ENCODE results near the gene RNF150. TPM values are rescaled to one million over a fixed set of nuclear protein-coding genes. Genes with fewer than 3 reads are reported as not detected.

Gene RNF150
- total RNA-seq, 2 donors from 2014 or later = 11.7 to 12.3 TPM

DNA sequence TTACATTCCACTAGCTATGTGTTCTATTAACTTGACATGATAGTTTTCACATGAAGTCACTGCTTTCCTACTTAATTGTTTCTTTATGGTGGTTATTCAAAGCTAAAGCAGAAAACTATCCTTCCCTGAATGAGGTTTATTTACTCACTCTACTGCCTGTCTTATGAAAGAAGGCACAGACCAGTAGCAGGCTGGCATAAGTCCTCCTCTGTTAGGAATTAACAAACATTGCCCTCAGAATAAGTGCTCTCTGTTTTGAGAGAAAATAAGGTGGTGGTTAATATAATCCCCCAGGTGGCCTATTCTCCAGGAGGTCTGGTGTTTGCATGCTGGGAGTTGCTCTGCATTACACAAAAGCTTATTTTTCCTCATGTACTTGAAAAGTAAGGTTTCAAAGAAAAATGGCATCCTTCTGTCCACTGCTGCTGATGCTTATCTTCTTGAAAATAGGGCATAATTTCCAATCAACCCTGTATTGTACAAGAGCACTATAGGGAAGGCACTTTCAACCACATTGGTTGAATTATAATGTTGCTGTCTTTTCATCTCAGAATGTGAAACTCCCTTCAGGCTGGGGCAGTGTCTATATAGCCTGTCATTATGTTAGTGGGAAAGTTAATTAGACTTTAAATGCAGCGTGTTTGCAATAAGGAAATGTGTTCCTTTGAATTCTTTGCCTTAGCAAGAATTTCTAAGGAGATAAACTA, 257.4 kb downstream of the RNF150 start:
- Histone ChIP-seq H3K9me3 (no peaks in the 10 kb centered on the region), H3K4me1 (replicated peaks) (no peaks in the 10 kb centered on the region), H3K36me3 (no peaks in the 10 kb centered on the region), H3K27me3 (replicated peaks; ENCODE audit: insufficient read depth) (no peaks in the 10 kb centered on the region), H3K4me3 (no peak overlapping the region), H3K27ac (no peak overlapping the region)
- TF ChIP-seq POLR2AphosphoS5 (IDR thresholded peaks at IDR 0.05) (no peak), POLR2A (IDR thresholded peaks at IDR 0.05) (no peak)
- TF ChIP-seq, protein P1, sequence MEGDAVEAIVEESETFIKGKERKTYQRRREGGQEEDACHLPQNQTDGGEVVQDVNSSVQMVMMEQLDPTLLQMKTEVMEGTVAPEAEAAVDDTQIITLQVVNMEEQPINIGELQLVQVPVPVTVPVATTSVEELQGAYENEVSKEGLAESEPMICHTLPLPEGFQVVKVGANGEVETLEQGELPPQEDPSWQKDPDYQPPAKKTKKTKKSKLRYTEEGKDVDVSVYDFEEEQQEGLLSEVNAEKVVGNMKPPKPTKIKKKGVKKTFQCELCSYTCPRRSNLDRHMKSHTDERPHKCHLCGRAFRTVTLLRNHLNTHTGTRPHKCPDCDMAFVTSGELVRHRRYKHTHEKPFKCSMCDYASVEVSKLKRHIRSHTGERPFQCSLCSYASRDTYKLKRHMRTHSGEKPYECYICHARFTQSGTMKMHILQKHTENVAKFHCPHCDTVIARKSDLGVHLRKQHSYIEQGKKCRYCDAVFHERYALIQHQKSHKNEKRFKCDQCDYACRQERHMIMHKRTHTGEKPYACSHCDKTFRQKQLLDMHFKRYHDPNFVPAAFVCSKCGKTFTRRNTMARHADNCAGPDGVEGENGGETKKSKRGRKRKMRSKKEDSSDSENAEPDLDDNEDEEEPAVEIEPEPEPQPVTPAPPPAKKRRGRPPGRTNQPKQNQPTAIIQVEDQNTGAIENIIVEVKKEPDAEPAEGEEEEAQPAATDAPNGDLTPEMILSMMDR (IDR thresholded peaks at IDR 0.05) = no peak
- intact Hi-C loops (cut with DNase I) = no loop called here
- DNase-seq (ENCODE audit: low spot score) = no peak
- 57% methylated on average over 1 of the region's 1 CpG for WGBS

DNA sequence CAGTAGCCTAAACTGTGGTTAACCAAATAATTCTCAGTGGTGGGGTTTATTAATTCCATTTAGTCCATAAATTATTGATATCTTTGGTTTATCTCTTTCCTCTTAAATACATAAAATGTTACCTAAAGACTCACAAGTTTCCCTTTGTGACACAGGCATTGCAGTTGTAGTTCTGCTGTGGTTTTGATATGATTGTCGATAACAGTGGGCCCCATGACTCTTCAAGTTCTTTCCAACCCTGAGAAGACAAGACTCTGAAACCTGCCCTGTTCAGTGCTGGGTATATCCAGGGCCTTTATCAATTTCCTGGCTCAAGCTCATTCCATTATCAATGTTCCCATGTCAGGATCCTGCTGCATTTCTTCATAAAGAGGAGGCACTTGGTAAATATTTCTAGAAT, 259.2 kb downstream of the RNF150 start:
- H3K27ac ChIP-seq = no peak overlapping the region
- H3K9me3 ChIP-seq = no peaks in the 10 kb centered on the region
- WGBS = 97% methylated on average over 1 of the region's 1 CpG
- H3K4me1 ChIP-seq (replicated peaks) = no peaks in the 10 kb centered on the region
- no peak overlapping the region for H3K4me3 ChIP-seq
- TF ChIP-seq POLR2AphosphoS5 (IDR thresholded peaks at IDR 0.05) (no peak), POLR2A (IDR thresholded peaks at IDR 0.05) (no peak)
- TF ChIP-seq, protein P1 (IDR thresholded peaks at IDR 0.05) = no peak
- no peaks in the 10 kb centered on the region for H3K36me3 ChIP-seq
- DNase-seq (ENCODE audit: low spot score) = no peak
- intact Hi-C loops (cut with DNase I) = no loop called here
- H3K27me3 ChIP-seq (replicated peaks; ENCODE audit: insufficient read depth) = no peaks in the 10 kb centered on the region

DNA sequence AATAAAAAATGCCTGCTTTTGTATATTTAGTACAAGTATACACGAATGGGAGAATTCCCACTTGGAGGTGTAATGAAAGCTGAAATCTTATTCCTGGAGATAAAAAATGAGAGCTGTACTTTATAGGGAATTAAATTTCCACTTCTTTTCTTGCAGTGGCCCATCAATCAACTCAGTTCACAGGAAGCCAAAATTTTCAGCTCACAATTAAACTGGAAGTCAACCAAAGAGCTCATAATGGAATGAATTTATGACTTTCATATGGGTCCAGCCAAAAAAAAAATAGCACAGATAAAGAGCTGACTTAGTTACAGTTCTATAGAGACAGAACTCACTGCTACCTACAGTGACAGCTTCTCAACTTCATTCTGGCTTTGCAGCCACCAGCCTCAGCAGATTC, 261.9 kb downstream of the RNF150 start:
- no peak overlapping the region for H3K27ac ChIP-seq
- no peaks in the 10 kb centered on the region for H3K9me3 ChIP-seq
- no peak overlapping the region for H3K4me3 ChIP-seq
- no peaks in the 10 kb centered on the region for H3K4me1 ChIP-seq (replicated peaks)
- H3K27me3 ChIP-seq (replicated peaks; ENCODE audit: insufficient read depth) = no peaks in the 10 kb centered on the region
- no peak for DNase-seq (ENCODE audit: low spot score)
- intact Hi-C loops (cut with DNase I) = no loop called here
- 8% methylated on average over 1 of the region's 1 CpG for WGBS
- TF ChIP-seq POLR2AphosphoS5 (IDR thresholded peaks at IDR 0.05) (no peak), POLR2A (IDR thresholded peaks at IDR 0.05) (no peak)
- TF ChIP-seq, protein P1 (IDR thresholded peaks at IDR 0.05) = no peak
- H3K36me3 ChIP-seq = no peaks in the 10 kb centered on the region

DNA sequence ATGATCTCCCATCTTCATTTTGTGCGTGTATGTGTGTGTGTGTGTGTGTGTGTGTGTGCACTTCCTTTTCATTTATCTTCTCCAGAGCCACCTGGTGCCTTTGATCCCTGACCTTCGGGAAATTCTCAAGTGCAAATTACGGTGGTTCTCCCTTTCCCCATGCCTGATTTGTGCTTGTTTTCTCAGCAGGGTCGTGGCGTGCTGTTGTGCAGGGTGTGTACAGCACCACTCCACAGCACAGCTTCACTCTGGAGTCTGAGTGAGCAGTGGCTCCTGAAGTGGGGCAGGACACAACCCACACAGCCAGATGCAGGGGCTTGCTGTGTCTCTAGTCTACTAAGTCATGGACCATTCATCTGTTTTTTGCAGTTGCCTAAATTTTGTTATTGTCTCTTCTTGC, 262.8 kb downstream of the RNF150 start:
- H3K4me1 ChIP-seq (replicated peaks) = no peaks in the 10 kb centered on the region
- WGBS = 61% methylated on average over 5 of the region's 5 CpGs

More for the DNA sequence above, 262.8 kb downstream of the RNF150 start:
- no peak for DNase-seq (ENCODE audit: low spot score)
- Histone ChIP-seq H3K27me3 (replicated peaks; ENCODE audit: insufficient read depth) (no peaks in the 10 kb centered on the region), H3K4me3 (no peak overlapping the region), H3K9me3 (no peaks in the 10 kb centered on the region), H3K36me3 (no peaks in the 10 kb centered on the region), H3K27ac (no peak overlapping the region)
- intact Hi-C loops (cut with DNase I) = no loop called here
- TF ChIP-seq, protein P1 (IDR thresholded peaks at IDR 0.05) = no peak
- no peak for TF ChIP-seq POLR2A (IDR thresholded peaks at IDR 0.05)
- no peak for TF ChIP-seq POLR2AphosphoS5 (IDR thresholded peaks at IDR 0.05)
